Keratinocyte (primary cell): ENCODE measurements around the gene NT5C3A. TPM values are rescaled to one million over a fixed set of nuclear protein-coding genes. Genes with fewer than 3 reads are reported as not detected.

Source experiments
- DNase-seq: peaks from one replicate; pipeline ENCODE4 v3.0.0-alpha.2; 2011; ENCODE audit warnings: low read depth, missing footprints, low spot score
- FAIRE-seq: peaks from 2 replicates; lab custom pipeline; 2011; peaks lifted over from hg19 to GRCh38; lab: Jason Lieb, UNC
- H2AFZ ChIP-seq: 2 replicates; pipeline ENCODE4 v1.6.0; 2012; ENCODE audit warnings: low read length, control low read depth, inconsistent platforms; ENCODE audit not compliant: control insufficient read depth
- H3K27ac ChIP-seq: 2 replicates; pipeline ENCODE4 v1.5.1; 2011; ENCODE audit warnings: low read length; ENCODE audit not compliant: control insufficient read depth, insufficient read depth
- H3K27me3 ChIP-seq: 3 replicates; pipeline ENCODE4 v1.6.0; 2011; ENCODE audit warnings: low read length; ENCODE audit not compliant: control insufficient read depth, insufficient read depth; ENCODE audit errors: extremely low read depth
- H3K36me3 ChIP-seq, 2 experiments: 2 replicates in 1 of 2; 3 replicates in 1 of 2; pipeline ENCODE4 v1.5.1; 2011; ENCODE audit warnings: low read length in 2 of 2, mild to moderate bottlenecking in 1 of 2; ENCODE audit not compliant: control insufficient read depth in 2 of 2, insufficient read depth in 2 of 2; ENCODE audit errors: extremely low read depth in 1 of 2
- H3K4me1 ChIP-seq: 3 replicates; pipeline ENCODE4 v1.5.1; 2011; ENCODE audit warnings: low read length; ENCODE audit not compliant: control insufficient read depth, insufficient read depth; ENCODE audit errors: extremely low read depth
- H3K4me2 ChIP-seq: 3 replicates; pipeline ENCODE4 v1.6.0; 2011; ENCODE audit warnings: low read depth, low read length; ENCODE audit not compliant: control insufficient read depth, insufficient read depth; ENCODE audit errors: extremely low read depth
- H3K4me3 ChIP-seq, 3 experiments: fragments of 200-600 bp in 1 of 3; sonication (generic) in 1 of 3; 2 replicates in 2 of 3; 3 replicates in 1 of 3; pipeline ENCODE4 v1.5.1; 2011 to 2016; ENCODE audit warnings: low read length in 3 of 3, mild to moderate bottlenecking in 3 of 3, control low read depth in 2 of 3, inconsistent platforms in 1 of 3, low read depth in 1 of 3, mixed read lengths in 1 of 3, mixed run types in 1 of 3, moderate library complexity in 1 of 3; ENCODE audit not compliant: control insufficient read depth in 2 of 3, insufficient read depth in 2 of 3; ENCODE audit errors: extremely low read depth in 1 of 3
- H3K79me2 ChIP-seq: 2 replicates; pipeline ENCODE4 v1.6.0; 2012; ENCODE audit warnings: low read length; ENCODE audit not compliant: control insufficient read depth, insufficient read depth
- H3K9ac ChIP-seq: 3 replicates; pipeline ENCODE4 v1.6.0; 2011; ENCODE audit warnings: low read length; ENCODE audit not compliant: control insufficient read depth, insufficient read depth; ENCODE audit errors: extremely low read depth
- H3K9me1 ChIP-seq: 3 replicates; pipeline ENCODE4 v1.6.0; 2011; ENCODE audit warnings: low read length; ENCODE audit not compliant: control insufficient read depth, insufficient read depth; ENCODE audit errors: extremely low read depth
- H3K9me3 ChIP-seq: 2 replicates; pipeline ENCODE4 v1.5.1; 2012; ENCODE audit warnings: low read depth, low read length; ENCODE audit not compliant: control insufficient read depth
- H4K20me1 ChIP-seq: 3 replicates; pipeline ENCODE4 v1.6.0; 2011; ENCODE audit warnings: low read length; ENCODE audit not compliant: control insufficient read depth, insufficient read depth; ENCODE audit errors: extremely low read depth
- CTCF ChIP-seq, 3 experiments: IDR thresholded peaks in 1 of 3; conservative IDR thresholded peaks in 1 of 3; optimal IDR thresholded peaks in 1 of 3; 2 replicates in 2 of 3; 3 replicates in 1 of 3; pipeline versions ENCODE3 to v1.5.1; 2011; ENCODE audit warnings: low read length in 3 of 3, mild to moderate bottlenecking in 3 of 3, moderate library complexity in 2 of 3, control low read depth in 1 of 3, inconsistent platforms in 1 of 3; ENCODE audit not compliant: insufficient read depth in 2 of 3; ENCODE audit errors: extremely low read depth in 1 of 3
- EZH2 ChIP-seq: IDR thresholded peaks from one replicate; pipeline ENCODE4 v1.6.1; 2012; ENCODE audit warnings: inconsistent platforms, mild to moderate bottlenecking, low read length, moderate library complexity
- dilution Hi-C: fragments of 300-500 bp; cut with MboI; formaldehyde crosslinking; loops from one replicate; pipeline ENCODE4 v1.7.0; 2020; ENCODE audit warnings: low sequenced_read_pairs; ENCODE audit not compliant: extremely low pct_ligation_motif_present
- polyA plus RNA-seq, 5 experiments: library from polyadenylated mRNA; depleted of rRNA in 3 of 5; stranded (reverse) in 3 of 5; stranded (forward) in 1 of 5; unstranded in 1 of 5; fragments of >200 nt; gene quantifications; 1 replicate in 1 of 5; 2 replicates in 3 of 5; 3 replicates in 1 of 5; pipeline versions ENCODE4 v1.2.1 to v1.2.3, GENCODE V29; 2011 to 2012; ENCODE audit warnings: missing spikeins in 2 of 5, low read depth in 1 of 5, low replicate concordance in 1 of 5

NT5C3A gene
- polyA plus RNA-seq, 1 donor (not counting 4 experiments of a cell fraction or from before 2014, with no cell fraction given) = 30.5 TPM

DNA sequence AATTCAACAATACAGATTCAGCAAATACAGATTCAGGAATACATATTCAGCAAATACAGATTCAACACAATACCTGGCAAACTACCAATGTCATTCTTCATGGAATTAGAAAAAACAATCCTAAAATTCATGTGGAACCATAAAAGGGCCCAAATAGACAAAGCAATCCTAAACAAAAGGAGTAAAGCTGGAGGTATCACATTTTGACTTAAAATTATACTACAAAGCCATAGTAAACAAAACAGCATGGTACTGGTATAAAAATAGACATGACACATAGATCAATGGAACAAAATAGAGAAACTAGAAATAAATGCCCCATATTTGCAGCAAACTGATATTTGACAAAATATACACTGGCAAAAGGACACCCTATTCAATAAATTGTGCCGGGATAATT lies 3.4 kb upstream of the NT5C3A start:
- FAIRE-seq = no peak
- Histone ChIP-seq H3K9ac (no peak overlapping the region), H3K27ac (no peak overlapping the region), H3K9me3 (no peaks in the 10 kb centered on the region), H3K4me3 (no peak overlapping the region), H3K27me3 (no peaks in the 10 kb centered on the region), H4K20me1 (no peaks in the 10 kb centered on the region), H3K79me2 (peaks cover 15% of the 10 kb centered on the region), H3K4me1 (peaks cover 11% of the 10 kb centered on the region), H3K4me2 (no peak overlapping the region), H2AFZ (no peak overlapping the region), H3K9me1 (no peaks in the 10 kb centered on the region), H3K36me3 (no peaks in the 10 kb centered on the region)
- TF ChIP-seq CTCF (optimal IDR thresholded peaks at IDR 0.05 in 1 of 3, IDR thresholded peaks at IDR 0.05 in 1 of 3, conservative IDR thresholded peaks at IDR 0.05 in 1 of 3; ENCODE audit: extremely low read depth in 1 of 3, insufficient read depth in 2 of 3, low read length in 3 of 3) (no peak), EZH2 (no peak)
- DNase-seq = no peak
- dilution Hi-C loops = no loop called here

GRCh38 chr7:33062782-33063443 lies 337 bp upstream of the NT5C3A start:
- peak overlapping the region; percentile 98 for H2AFZ ChIP-seq

More at GRCh38 chr7:33062782-33063443, 337 bp upstream of the NT5C3A start:
- H3K79me2 ChIP-seq = peaks cover 45% of the 10 kb centered on the region
- FAIRE-seq = peak; percentile 55
- no peaks in the 10 kb centered on the region for H3K9me3 ChIP-seq
- peak overlapping the region; percentile 53 to 98 (median 89) for H3K4me3 ChIP-seq
- TF ChIP-seq CTCF (optimal IDR thresholded peaks at IDR 0.05 in 1 of 3, IDR thresholded peaks at IDR 0.05 in 1 of 3, conservative IDR thresholded peaks at IDR 0.05 in 1 of 3; ENCODE audit: extremely low read depth in 1 of 3, insufficient read depth in 2 of 3, low read length in 3 of 3) (no peak), EZH2 (no peak)
- no peaks in the 10 kb centered on the region for H4K20me1 ChIP-seq
- peak; percentile 49 for DNase-seq
- dilution Hi-C loops = no loop called here
- peak overlapping the region; percentile 87 for H3K4me2 ChIP-seq
- peak overlapping the region; percentile 87 for H3K27ac ChIP-seq
- no peaks in the 10 kb centered on the region for H3K9me1 ChIP-seq
- peaks cover 18% of the 10 kb centered on the region for H3K4me1 ChIP-seq
- peak overlapping the region; percentile 89 for H3K9ac ChIP-seq
- no peaks in the 10 kb centered on the region for H3K27me3 ChIP-seq
- H3K36me3 ChIP-seq = no peaks in the 10 kb centered on the region
